Suprapubic skin (tissue), 4 donors: ENCODE results near the gene CALML6. TPM values are rescaled to one million over a fixed set of nuclear protein-coding genes. Genes with fewer than 3 reads are reported as not detected.

Source experiments
- DNase-seq, 2 donors: peaks; one replicate each; pipeline ENCODE4 v3.0.0-alpha.2; 2019; ENCODE audit warnings: low spot score in 2 of 2
- H3K27ac ChIP-seq: fragments of 200-600 bp; sonication (generic); one replicate; pipeline ENCODE4 v1.5.1; 2019
- H3K27me3 ChIP-seq: fragments of 200-600 bp; sonication (generic); one replicate; pipeline ENCODE4 v1.5.1; 2019
- H3K36me3 ChIP-seq: fragments of 200-600 bp; sonication (generic); one replicate; pipeline ENCODE4 v1.5.1; 2019
- H3K4me1 ChIP-seq: fragments of 200-600 bp; sonication (generic); one replicate; pipeline ENCODE4 v1.5.1; 2019
- H3K4me3 ChIP-seq: fragments of 200-600 bp; sonication (generic); one replicate; pipeline ENCODE4 v1.5.1; 2019; ENCODE audit warnings: mild to moderate bottlenecking
- H3K9me3 ChIP-seq: fragments of 200-600 bp; sonication (generic); one replicate; pipeline ENCODE4 v1.5.1; 2019
- EP300 ChIP-seq: sonication (generic); formaldehyde crosslinking; IDR thresholded peaks from one replicate; pipeline ENCODE4 v1.6.1; 2017; ENCODE audit warnings: antibody characterized with exemption
- POLR2A ChIP-seq, 2 donors: fragments of 450-650 bp; IDR thresholded peaks; one replicate each; pipeline ENCODE4 v1.6.1; 2017; ENCODE audit warnings: antibody characterized with exemption in 2 of 2, mild to moderate bottlenecking in 2 of 2, moderate library complexity in 2 of 2
- POLR2AphosphoS5 ChIP-seq, 3 donors: sonication (generic); formaldehyde crosslinking; IDR thresholded peaks; one replicate each; pipeline ENCODE4 v1.6.1; 2017; ENCODE audit warnings: antibody characterized with exemption in 3 of 3
- WGBS: methylation state at CpG from one replicate; pipeline ENCODE4 v1.1.5; 2018; 5-methylcytosine and 5-hydroxymethylcytosine counted together
- total RNA-seq, 4 donors: library from RNA; depleted of rRNA; stranded (reverse); fragments of >200 nt; gene quantifications; one replicate each; pipeline ENCODE4 v1.1.0, GENCODE V29; 2016
- TF ChIP-seq, protein P1 (sequence below), 2 donors: fragments of 200-600 bp in 1 of 2; fragments of 450-650 bp in 1 of 2; sonication (generic) in 1 of 2; IDR thresholded peaks; one replicate each; pipeline ENCODE4 v1.5.1; 2016 to 2019; ENCODE audit warnings: antibody characterized with exemption in 2 of 2, mild to moderate bottlenecking in 1 of 2, moderate library complexity in 1 of 2

The CALML6 gene
- total RNA-seq, 4 donors from 2014 or later: 0.30 to 3.3 (median 0.81) TPM; not detected in 1

DNA sequence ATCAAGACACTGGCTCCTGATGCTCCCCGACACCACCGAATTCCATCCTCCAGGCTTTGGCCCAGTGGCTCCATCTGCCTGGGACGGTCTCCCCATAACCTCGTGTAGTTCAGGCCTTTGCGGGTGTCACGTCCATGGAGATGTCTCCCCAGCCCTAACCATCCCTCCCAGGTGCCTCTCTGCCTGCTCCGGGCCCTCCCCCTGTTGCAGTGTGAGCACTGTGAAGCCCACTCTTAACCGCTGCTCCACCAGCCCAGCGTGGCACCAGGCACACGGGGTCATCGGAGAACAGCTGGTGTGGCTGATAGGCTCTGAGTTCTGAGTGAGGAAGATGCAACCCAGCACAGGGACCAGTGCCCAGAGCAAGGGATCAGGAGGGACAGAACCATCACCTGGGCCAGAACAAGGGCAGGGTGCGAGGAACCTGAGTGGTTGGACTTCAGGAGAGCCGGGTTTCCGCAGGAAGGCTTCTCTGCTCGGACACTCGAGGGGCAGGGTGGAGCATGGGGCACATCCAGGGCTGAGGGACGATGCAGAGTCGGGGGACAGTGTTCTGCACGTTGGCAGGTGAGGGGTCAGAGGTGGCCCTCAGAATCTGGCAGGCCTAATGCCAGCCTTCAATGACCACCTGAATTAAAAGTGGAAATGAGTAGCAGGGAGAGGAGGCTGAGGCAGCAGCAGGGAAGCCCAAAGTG, 21.6 kb upstream of the CALML6 start:
- 75% methylated on average over 7 of the region's 19 CpGs for WGBS
- TF ChIP-seq POLR2AphosphoS5 (IDR thresholded peaks at IDR 0.05): no peak
- TF ChIP-seq, protein P1, sequence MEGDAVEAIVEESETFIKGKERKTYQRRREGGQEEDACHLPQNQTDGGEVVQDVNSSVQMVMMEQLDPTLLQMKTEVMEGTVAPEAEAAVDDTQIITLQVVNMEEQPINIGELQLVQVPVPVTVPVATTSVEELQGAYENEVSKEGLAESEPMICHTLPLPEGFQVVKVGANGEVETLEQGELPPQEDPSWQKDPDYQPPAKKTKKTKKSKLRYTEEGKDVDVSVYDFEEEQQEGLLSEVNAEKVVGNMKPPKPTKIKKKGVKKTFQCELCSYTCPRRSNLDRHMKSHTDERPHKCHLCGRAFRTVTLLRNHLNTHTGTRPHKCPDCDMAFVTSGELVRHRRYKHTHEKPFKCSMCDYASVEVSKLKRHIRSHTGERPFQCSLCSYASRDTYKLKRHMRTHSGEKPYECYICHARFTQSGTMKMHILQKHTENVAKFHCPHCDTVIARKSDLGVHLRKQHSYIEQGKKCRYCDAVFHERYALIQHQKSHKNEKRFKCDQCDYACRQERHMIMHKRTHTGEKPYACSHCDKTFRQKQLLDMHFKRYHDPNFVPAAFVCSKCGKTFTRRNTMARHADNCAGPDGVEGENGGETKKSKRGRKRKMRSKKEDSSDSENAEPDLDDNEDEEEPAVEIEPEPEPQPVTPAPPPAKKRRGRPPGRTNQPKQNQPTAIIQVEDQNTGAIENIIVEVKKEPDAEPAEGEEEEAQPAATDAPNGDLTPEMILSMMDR (IDR thresholded peaks at IDR 0.05): no peak
- no peak for TF ChIP-seq POLR2A (IDR thresholded peaks at IDR 0.05)
- no peak for TF ChIP-seq EP300
- Histone ChIP-seq H3K27me3 (no peaks in the 10 kb centered on the region), H3K36me3 (no peaks in the 10 kb centered on the region), H3K4me3 (no peak overlapping the region), H3K27ac (peak overlapping the region; percentile 98), H3K4me1 (peaks cover 61% of the 10 kb centered on the region), H3K9me3 (no peaks in the 10 kb centered on the region)
- no peak for DNase-seq

DNA sequence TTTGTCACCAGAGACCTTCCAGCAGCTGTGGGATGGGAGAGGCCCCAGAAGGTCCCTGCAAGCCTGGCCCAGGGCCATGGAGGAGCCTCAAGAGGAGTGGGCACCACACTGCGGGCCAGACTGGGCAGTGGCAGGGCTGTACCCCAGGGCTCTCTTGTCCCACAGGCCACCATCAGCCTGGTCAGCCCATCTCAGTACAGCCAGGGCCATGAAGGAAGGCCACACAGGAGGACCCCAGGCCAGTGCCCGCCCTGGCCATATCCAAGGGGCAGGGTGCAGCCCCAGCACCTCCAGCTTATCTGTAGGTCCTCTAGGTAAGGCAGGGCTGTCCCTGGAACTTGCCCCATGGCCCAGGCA, 21.1 kb upstream of the CALML6 start:
- WGBS: 86% methylated on average over 1 of the region's 2 CpGs
- Histone ChIP-seq H3K4me1 (peaks cover 56% of the 10 kb centered on the region), H3K27me3 (no peaks in the 10 kb centered on the region), H3K27ac (no peak overlapping the region), H3K9me3 (no peaks in the 10 kb centered on the region), H3K36me3 (no peaks in the 10 kb centered on the region), H3K4me3 (no peak overlapping the region)
- DNase-seq: no peak
- TF ChIP-seq, protein P1 (IDR thresholded peaks at IDR 0.05): no peak
- TF ChIP-seq EP300: no peak

DNA sequence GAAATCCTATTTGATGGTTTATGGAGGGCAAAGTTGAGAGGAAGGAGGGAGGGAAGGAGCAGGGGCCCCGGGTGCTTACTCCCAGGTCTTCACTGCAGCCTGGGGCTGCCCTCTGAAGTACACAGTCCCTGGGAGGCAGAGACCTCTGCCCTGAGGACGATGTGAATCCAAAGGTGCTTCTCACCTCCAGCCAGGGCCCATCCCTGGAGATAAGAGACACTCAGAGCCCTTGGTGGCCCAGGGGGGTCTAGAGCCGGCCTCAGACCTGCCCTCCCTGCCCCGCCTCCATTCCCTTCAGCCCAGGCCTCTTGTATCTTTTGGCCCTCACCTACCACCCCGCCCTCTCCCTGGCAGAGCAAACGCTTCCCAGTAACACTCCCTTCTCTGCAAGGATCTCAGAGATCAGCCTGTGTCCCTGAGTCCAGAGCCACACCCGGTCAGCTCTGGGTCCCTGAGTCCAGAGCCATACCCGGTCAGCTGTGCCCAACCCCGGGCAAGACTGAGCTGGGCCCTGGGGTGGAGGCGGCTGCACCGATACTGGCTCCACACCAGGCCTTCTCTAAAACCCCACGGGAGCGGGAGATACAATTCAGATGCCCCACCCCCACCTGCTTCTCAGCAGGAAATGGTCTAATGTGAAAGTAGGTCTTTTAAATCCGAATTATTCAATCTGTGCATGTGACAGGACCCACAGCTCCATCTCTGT, 20.6 kb upstream of the CALML6 start:
- no peak for DNase-seq
- peaks cover 51% of the 10 kb centered on the region for H3K4me1 ChIP-seq
- H3K4me3 ChIP-seq: peak overlapping the region; percentile 21
- H3K9me3 ChIP-seq: no peaks in the 10 kb centered on the region
- TF ChIP-seq, protein P1 (IDR thresholded peaks at IDR 0.05): no peak
- TF ChIP-seq EP300: no peak
- TF ChIP-seq POLR2AphosphoS5 (IDR thresholded peaks at IDR 0.05): no peak
- TF ChIP-seq POLR2A (IDR thresholded peaks at IDR 0.05): no peak
- 22% methylated on average over 10 of the region's 14 CpGs for whole genome bisulfite sequencing
- no peak overlapping the region for H3K27ac ChIP-seq
- H3K27me3 ChIP-seq: no peaks in the 10 kb centered on the region
- H3K36me3 ChIP-seq: no peaks in the 10 kb centered on the region

DNA sequence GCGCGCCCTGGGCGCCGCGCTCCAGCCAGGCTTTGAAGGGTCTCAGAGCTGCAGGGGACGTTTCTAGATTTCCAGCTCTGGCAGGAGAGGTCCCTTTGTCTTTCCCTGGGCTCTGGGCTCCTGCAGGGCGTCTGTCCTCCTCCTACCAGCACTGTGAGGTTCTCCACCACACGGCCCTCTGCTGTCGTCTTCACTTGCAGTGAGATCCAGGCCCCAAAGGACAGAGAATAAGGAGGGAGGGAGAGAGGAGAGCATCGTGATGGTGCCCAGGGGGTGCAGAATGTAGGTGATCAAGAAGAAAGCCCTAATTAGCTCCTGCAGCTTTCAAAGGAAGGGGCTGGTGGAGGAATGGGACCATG, 20.0 kb upstream of the CALML6 start:
- 29% methylated on average over 9 of the region's 10 CpGs for WGBS
- H3K27me3 ChIP-seq: no peaks in the 10 kb centered on the region
- H3K27ac ChIP-seq: no peak overlapping the region
- no peak for DNase-seq
- H3K36me3 ChIP-seq: no peaks in the 10 kb centered on the region
- peaks cover 49% of the 10 kb centered on the region for H3K4me1 ChIP-seq
- H3K4me3 ChIP-seq: peak overlapping the region; percentile 21
- TF ChIP-seq, protein P1 (IDR thresholded peaks at IDR 0.05): no peak
- no peak for TF ChIP-seq POLR2A (IDR thresholded peaks at IDR 0.05)
- TF ChIP-seq POLR2AphosphoS5 (IDR thresholded peaks at IDR 0.05): no peak
- TF ChIP-seq EP300: no peak
- H3K9me3 ChIP-seq: no peaks in the 10 kb centered on the region

DNA sequence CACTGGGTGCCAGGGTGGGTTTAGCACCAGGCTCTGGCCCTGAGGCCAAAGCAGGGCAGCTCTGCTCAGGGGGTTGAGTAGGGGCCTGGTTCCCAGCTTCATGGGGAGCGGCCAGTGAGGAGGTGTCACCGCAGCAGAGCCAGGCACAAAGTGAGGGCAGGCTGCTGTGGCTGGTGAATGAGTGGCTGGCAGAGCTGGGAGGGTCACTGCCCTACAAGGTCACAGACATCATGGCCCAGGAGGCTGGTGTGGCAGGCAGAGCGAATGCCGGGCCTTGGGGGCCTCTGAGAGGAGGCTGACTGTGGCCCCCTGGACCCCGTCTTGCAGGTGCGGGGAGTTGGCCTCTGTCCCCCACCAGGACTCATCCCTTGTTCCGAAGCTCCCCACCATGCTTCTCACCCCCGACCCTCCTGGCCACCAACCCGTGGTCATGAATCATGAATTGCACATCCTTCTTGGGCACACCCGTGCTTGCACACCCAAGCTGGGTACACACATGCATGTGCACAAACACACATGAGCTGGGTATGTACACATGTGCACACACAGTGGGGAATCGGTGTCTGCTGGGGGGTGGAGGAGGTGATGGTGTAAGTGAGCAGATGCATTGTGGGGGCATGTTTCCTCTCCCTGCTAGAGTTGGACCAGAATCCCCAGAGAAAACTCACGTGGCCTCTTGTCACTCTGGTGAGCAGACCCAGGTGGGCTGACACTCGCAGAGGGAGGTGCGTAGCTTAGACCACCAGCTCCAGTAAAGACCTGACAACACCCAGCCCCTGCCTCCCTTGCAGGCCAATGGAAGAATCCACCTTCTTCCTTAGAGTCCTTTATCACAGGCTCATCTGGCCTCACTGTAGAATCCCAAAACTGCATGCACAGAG, 19.4 kb upstream of the CALML6 start:
- TF ChIP-seq POLR2A (IDR thresholded peaks at IDR 0.05): no peak
- no peak for TF ChIP-seq EP300
- TF ChIP-seq, protein P1 (IDR thresholded peaks at IDR 0.05): no peak
- no peak for TF ChIP-seq POLR2AphosphoS5 (IDR thresholded peaks at IDR 0.05)
- no peak for DNase-seq
- WGBS: 74% methylated on average over 10 of the region's 14 CpGs

More for the DNA sequence above, 19.4 kb upstream of the CALML6 start:
- Histone ChIP-seq H3K4me3 (no peak overlapping the region), H3K27me3 (no peaks in the 10 kb centered on the region), H3K36me3 (no peaks in the 10 kb centered on the region), H3K4me1 (peaks cover 49% of the 10 kb centered on the region), H3K27ac (no peak overlapping the region), H3K9me3 (no peaks in the 10 kb centered on the region)
